Retina (tissue), 1 donor: ENCODE measurements around the gene EPB41.
"Not testable (repeated sequence)": the region's sequence is repeated elsewhere in the genome, so short reads cannot be mapped to it uniquely, and the experiment has no call there.

ENCODE experiments used
- DNase-seq: peaks from one replicate; pipeline ENCODE4 v3.0.0-alpha.2; 2016

Gene EPB41

DNA sequence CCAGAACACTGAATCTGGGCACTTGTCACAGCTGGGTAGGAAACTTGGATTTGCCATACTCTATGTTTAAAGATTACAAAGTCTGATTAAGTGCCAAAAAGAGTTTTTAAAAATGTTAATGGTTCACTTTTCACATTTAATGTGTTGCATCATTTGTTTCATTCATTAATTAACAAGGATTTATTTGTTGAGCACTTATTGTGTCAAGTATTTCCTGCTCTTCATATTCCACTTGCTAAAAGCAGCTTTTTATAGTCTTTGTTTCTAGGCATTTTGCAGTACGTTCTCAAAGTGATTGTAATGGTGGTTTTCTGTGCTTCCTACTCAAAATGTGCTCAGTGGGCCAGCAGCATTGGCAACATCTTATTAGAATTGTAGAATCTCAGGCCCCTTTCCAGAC is 68.7 kb downstream of the EPB41 start:
- no peak for DNase-seq

DNA sequence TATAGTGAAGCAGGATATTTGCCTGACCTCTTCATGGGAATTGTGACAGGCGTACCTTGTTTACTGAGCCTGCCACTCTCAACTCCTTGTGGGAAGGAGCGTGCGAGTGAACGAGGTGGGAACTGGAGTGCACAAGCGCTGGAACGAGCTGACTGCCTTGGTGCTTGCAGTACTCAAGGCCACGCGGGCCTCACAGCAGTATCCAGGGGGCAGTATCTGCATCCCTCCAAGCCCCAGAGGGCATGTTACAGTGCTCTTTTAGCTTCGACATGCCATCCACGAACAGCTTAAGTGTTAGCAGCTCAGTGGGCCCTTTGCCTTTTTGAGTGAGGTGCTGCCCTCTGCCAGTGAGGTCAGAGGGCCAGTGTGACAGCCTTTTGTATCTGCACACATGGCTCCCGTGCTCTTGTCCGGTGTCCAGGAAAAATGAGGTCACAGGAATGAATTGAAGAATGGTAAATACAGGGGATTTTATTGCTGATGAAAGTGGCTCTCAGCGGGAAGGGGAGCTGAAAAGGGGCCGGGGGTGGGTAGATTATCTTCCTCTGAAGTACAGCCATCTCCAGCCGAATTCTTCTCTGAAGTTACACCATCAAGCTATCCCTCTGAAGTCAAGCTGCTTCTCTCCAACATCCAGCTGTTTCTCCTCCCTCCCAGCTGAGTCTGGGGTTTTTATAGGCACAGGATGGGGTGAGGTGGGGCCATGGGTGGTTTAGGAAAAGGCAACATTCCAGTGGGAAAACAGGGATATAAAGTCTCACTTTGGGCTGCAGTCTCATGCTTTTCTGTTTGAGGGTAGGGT is 69.3 kb downstream of the EPB41 start:
- DNase-seq: no peak

DNA sequence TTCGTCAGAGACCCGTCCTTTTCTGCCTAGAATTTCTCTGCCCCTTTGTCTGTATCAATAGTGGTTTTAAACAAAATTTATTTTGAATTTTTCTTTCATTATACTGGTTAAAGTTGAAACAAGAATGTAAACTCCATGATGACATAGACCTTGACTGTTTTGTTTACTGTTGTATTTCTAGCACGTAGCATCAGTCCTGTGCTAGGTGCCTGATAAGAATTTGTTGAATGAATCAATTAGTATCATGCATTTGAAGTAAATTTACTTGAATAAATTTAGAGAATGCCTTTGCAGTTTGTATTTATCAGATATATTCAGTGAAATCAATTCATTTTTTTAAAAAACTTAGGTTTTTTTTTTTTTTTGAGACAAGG is 69.9 kb downstream of the EPB41 start:
- no peak for DNase-seq

DNA sequence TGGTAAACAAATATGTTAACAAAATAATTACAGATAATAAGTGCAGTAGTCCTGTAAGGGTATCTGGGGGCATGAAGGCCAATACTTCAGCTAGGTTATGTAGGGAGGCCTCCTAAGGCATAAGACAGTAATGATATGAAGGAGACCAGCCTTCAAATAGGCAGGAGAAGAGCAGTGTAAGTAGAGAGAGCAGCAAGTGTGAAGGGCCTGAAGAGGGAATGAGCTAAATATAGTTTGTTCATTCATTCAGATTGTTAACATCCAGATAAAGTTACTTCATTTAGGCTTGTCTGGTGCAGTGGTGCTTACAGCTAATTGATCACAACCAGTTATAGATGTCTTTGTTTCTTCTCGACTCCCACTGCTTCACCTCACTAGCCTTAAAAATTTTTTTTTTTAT is 71.1 kb downstream of the EPB41 start:
- DNase-seq: no peak

DNA sequence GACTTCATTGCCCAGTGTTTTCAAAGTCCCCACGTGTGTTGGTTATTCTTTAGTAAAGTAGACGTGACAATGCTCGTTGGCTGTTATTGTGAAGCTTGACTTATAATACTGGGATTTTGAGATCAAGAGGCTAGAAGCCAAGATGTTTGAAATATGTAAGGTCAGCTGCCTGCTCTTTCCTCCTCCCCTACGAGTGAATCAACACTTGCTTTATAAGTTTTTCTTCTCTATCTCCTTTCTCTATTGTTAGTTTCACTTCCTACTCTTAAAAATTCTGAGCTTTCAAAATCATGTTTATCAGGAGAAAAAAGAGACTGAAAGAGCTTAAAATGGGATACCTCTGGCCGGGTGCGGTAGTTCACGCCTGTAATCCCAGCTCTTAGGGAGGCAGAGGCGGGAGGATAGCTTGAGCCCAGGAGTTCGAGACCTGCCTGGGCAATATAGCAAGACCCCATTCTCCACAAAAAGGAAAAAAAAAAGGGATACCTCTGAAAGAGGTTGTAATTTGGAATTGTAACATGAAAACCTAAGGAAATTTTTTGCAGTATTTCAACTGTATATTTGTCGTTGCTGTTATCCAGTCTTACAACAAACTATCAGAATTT is 72.0 kb downstream of the EPB41 start:
- DNase-seq: no peak

DNA sequence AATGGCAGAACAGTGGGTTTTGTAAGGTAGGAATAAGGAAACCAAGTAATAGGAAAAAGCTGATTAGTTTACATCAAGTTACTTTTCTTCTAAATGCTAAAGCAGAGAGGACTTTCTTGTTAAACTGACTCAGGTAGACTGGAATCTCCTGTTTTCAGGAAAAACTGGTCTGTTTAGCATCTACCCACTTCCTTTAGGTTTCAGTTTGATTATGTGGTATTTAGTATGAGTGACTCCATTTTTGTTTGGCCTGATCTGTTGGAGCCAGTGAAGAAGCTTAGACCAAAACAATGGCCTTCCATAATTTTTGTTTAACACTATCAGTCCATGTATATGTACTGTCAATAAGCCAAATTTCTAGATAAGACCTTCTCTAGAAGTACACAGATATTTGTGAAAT is 88.4 kb downstream of the EPB41 start:
- DNase-seq: no peak

DNA sequence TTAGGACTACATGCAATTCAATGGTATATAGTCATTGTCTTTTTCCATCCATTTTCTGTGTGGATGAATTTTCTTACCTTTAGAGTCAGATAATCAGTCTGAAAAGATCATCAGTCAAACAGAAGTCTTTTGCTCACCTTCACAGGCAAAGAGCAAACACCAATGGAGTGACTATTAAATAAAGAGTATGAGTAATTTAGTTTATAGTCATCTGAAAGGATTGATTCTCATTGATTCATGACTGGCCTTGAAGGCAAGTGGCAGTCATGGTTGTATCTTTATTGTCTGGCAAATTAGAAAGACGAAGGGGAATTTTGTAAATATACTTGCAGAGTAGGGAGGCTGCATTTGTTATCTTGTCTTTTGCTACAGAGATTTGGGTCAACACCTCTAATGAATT is 89.9 kb downstream of the EPB41 start:
- no peak for DNase-seq

DNA sequence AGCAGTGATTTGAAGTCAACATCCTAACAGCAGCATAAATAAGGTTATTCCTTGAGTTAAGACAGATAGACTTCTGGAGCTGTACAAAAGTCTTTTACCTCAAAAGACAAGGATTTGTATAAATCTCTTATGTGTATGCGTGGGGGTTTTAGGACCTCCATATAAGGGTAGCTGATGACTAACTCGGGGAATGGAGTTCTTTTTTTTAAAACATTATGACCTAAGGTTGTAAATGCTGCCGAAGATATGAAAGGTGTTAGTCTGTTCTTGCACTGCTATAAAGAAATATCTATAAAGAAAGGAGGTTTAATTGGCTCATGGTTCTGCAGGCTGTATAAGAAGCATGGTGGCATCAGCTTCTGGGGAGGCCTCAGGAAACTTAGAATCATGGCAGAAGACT is 90.4 kb downstream of the EPB41 start:
- DNase-seq: no peak

DNA sequence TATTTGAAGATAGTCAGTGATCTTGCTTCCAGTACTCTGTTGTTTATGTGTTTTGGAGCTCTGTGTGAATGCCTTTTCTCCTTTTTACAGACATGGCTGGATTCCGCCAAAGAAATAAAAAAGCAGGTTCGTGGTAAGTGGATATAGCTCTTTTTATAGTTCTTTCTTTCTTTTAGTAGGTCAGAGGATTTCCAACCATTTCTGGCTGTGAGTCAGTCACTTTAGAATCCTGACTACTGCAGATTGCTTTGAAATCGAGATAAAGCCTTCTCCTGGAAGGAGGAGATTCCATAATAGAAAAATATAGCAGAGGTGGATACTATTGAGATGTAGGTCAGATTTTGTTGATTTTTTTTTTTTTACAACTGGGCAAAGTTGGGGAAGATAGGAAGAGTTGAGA is 97.4 kb downstream of the EPB41 start:
- no peak for DNase-seq

DNA sequence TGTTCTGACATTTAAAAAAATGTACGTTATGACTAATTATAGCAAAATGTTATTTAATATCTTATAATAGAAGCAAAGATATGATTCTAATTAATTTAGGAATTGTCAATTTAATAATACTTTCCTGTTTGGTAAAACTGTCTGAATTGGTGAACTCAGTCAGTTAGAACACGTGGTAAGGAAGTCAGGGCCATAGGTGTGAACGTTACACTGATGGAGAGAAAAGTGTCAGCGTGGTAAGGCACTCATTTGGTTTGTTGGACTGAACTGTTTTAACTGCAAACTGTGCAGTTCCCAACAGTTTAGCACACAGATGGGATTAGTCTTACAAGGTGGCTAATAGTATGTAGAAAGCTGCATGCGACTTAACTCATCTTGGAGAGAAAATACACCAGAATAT is 102.9 kb downstream of the EPB41 start:
- DNase-seq: no peak

DNA sequence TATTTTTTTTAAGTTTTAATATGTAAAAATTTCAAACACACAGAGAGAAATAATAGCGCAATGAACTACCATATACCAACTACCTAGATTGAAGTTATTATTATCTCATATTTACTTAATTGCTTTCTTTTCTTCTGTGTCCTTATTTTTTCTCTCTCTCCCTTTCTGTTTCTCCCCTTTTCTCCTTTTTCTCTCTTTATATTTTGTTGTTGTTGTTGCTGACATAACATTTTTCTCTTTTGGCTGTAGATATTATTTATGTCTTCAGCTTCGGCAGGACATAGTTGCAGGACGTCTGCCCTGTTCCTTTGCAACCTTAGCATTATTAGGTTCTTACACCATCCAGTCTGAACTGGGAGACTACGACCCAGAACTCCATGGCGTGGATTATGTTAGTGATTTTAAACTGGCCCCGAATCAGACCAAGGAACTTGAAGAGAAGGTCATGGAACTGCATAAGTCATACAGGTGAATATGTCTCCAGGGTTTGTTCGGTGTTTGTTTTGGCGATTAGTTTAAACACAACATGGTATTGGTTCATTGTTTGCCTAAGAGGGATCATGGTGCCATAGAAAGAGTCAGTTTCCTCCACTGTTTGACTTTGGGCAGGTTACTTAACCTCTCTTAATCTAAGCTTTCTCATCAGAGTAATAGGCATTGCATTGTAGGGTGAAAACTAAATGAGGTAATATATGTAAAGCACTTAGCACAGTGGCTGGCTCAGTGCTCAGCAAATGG is 103.8 kb downstream of the EPB41 start:
- DNase-seq: no peak

DNA sequence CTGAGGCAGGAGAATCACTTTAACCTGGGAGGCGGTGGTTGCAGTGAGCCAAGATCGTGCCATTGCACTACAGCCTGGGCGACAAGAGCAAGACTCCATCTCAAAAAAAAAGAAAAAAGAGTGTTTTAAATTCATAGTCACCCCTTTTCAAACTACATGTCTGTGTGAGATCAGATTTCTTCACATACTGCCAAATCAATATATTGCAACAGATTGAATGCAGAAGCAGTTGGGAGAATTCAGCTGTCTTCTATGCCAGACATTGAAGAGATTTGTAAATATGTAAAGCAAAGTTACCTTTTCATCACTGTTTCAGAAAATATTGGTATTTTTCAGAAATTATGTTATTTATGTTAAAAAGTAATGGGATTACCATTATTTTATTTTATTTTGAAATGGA is 108.3 kb downstream of the EPB41 start:
- no peak for DNase-seq

DNA sequence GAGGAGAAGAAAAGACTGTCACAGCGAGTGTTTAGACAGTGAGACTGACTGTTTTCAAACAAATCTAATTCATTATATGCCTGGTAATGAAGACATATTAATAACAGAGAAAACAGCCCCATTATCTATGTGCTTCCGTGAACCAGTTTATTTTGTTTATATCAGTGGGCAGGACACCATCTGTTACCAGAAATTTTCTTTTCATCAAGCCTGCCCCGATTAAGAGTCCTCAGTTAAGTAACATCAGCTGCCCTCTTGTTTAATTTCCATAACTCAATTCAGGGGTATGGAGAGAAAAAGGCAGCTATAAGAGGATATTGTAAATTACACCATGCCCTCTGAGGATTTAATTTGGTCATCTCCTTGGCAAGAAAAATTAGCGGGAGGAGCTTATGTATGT is 115.3 kb downstream of the EPB41 start:
- DNase-seq: no peak

DNA sequence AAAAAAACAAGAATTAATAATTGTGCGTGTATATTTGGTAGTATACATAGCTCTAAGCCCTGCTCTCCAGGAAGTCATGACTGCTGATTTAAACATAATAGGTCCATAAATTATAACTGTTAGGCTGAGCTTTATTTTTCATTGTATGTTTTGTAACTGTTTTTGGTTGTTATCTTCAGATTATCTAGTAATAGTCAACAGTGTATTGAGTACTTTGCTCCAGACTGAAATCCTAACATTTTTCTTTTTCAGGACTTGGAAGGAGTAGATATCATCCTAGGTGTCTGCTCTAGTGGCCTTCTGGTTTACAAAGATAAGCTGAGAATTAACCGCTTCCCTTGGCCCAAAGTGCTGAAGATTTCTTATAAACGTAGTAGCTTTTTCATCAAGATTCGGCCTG is 118.5 kb downstream of the EPB41 start:
- DNase-seq: no peak

DNA sequence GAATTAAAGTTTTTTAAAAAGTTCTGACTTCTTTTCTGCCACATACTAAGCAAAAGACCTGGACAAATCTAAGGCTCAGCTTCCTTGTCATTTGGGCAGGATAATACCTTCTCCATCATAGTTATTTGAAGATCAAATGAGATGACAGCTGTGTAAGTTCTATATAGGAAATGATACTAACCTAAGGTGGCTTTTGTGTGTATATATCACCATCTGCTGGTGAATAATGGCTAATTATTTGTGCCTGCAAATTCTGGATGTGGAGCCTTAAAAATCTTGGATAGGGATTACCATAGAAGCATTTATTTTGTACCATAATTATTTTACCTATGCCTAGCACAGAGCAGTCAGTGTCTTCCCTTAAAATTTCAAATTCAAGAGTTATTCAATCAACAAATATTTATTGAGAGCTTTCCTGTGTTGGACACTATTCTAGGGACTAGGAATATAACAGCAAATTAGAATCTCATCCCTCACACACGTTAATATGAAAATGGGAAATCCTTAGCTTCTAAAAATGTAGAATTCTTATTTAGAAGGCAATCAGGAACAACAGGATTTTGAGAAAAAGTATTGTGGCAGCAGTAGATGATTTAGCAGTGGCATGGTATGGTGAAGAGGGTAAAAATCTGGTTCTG is 119.6 kb downstream of the EPB41 start:
- peak; percentile 33 for DNase-seq

DNA sequence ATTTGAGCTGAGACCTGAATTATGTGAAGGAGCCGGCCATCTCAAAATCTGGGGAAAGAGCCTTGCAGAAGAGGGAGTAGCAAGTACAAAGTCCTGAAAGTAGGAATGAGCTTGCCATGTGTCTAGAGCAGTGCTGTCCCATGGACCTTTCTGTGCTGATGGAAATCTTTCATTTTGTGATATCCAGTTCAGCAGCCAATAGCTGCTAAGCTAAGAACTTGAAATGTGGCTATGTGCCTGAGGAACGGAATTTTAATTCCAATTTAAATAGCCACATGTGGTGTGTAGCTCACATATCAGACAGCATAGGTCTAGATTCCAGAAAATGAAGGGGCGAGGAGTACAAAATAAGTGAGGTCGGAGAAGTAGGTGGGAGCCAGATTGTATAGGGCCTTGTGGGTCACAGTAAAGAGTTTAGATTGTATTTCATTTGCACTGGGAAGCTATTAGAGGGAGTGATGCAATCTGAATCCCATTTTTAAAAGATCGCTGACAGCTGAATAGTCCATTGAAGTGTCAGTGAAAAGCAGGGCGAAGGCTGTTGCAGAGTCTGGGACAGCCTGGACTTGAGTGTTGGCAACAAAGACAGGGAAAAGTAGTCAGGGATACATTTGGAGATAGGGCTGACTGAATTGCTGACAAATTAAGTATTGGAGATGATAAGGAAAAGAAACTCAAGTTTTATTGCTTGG is 129.1 kb downstream of the EPB41 start:
- DNase-seq: no peak

DNA sequence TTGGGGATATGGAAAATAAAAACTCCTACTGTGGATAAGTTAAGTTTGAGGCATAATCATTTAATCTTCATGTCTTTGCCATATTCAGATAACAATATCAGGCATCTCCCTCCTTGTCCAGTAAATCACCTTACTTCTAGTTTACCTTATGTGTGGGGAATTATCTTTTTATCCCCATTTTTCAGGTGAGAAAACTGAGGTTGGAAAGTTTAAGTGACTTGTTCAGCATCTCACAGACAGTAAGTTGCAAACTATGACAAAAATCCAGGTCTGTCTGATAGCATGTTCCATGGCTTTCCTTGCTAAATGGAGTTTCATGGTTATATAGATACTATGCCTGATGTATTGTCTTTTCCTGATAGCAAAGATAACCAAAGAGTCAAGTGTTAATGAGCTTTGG is 129.6 kb downstream of the EPB41 start:
- no peak for DNase-seq

DNA sequence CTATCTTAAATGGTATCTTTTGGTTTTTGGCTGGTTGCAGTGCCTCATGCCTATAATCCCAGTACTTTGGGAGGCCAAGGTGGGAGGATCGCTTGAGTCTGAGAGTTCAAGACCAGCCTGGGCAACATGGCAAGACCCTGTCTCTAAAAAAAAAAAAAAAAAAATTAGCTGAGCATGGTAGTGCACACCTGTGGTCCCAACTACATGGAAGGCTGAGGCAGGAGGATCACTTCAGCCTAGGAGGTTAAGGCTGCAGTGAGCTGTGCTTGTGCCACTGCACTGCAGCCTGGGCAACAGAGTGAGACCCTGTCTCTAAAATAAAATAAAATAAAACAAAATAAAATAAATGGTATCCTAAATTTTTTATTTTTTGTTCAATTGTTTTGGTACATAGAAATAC is 131.3 kb downstream of the EPB41 start:
- DNase-seq: not testable (repeated sequence)

DNA sequence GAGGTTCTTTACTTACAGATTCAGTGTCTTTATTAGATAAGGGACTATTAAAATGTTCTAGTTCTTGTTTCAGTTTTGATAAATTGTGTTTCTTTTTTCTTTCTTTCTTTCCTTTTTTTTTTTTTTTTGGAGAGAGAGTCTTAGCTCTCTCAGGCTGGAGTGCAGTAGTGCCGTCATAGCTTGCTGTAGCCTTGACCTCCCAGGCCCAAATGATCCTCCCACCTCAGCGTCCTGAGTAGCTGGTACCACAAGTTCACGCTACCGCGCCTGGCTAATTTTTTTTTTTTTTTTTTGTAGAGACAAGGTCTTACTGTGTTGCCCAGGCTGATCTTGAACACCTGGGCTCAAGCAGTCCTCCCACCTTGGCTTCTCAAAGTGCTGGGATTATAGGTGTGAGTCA is 132.8 kb downstream of the EPB41 start:
- DNase-seq: no peak

DNA sequence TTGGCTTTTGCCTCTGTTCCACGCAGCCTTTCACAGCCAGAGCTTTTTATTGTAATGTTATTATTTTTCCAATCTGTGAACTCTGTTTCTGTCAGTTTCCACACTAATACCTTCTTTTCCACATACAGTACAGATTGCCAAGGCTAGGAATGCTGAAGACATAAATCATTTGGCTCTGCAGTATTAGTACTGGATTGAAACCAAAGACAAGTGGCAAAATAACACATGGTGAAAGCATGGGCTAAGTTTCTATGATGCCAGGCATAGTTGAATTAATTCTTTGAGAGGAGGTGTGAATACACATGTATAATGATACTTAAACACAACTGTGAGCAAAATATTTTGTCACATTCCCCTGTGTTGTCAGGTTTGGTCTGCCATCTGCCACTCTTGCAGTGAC is 135.8 kb downstream of the EPB41 start:
- DNase-seq: no peak

DNA sequence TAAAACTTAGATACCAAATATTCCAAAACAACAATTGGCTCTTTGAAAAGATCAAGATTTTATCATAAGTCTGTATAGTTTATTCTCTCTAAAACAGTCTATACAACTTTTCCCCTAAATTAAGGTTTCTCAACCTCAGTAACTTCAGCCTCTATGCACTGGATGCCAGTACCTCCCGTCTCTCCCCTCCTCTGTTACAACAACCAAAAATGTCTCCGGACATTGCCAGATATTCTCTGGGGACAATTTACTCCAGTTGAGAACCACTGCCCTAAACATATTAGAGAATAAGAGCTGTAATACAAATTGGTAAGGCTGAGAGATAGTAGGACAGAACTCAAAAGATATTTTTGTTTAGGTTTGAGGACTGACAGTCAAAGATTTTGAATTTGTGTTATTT is 137.7 kb downstream of the EPB41 start:
- DNase-seq: no peak

DNA sequence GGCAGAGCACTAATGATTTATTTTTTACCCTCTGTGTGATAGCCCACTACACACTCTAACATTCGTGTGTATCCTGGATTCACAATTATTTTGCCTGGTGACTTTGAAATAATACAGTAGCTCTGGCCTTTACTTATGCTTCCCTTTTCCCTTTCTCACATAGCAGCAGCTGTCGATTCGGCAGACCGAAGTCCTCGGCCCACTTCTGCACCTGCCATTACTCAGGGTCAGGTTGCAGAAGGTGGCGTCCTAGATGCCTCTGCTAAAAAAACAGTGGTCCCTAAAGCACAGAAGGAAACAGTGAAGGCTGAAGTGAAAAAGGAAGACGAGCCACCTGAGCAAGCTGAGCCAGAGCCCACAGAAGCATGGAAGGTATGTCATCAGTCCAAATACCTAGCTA is 138.6 kb downstream of the EPB41 start:
- DNase-seq: no peak

DNA sequence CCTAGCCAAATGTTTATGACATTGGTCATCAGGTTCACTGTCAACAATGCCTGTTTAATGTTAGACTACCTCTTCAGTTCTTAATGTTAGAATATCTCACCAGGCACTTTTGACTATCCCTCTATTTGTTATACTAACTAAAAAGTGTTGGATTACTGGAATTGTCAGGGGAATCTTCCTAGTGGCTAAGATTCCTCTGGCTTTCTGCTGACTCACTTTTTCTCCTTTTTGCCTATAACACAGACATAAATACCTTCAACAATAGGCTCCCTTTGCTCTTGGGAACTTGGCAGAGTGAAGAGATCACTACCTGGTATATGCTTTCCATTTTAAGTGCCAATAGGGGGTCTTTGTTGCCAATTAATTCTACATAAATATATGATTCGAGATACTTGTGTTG is 140.8 kb downstream of the EPB41 start:
- DNase-seq: no peak
